Coronary artery (tissue), 2 donors: ENCODE results near the gene KIF26B.
A peak's percentile ranks its signal among the peaks of the same experiment; 100 is the strongest.

Experiments used
- DNase-seq: peaks from one replicate; pipeline ENCODE4 v3.0.0-alpha.2; 2017; ENCODE audit warnings: low spot score
- H3K27ac ChIP-seq, 2 donors: fragments of 200-600 bp; sonication (generic); one replicate each; pipeline ENCODE4 v1.5.1; 2016 to 2019
- H3K4me3 ChIP-seq: fragments of 200-600 bp; sonication (generic); 2 replicates; pipeline ENCODE4 v1.5.1; 2016; ENCODE audit warnings: mild to moderate bottlenecking, moderate library complexity
- TF ChIP-seq, protein P1 (sequence below): fragments of 200-600 bp; sonication (generic); IDR thresholded peaks from one replicate; pipeline ENCODE4 v1.5.1; 2019; ENCODE audit warnings: antibody characterized with exemption

The KIF26B gene

DNA sequence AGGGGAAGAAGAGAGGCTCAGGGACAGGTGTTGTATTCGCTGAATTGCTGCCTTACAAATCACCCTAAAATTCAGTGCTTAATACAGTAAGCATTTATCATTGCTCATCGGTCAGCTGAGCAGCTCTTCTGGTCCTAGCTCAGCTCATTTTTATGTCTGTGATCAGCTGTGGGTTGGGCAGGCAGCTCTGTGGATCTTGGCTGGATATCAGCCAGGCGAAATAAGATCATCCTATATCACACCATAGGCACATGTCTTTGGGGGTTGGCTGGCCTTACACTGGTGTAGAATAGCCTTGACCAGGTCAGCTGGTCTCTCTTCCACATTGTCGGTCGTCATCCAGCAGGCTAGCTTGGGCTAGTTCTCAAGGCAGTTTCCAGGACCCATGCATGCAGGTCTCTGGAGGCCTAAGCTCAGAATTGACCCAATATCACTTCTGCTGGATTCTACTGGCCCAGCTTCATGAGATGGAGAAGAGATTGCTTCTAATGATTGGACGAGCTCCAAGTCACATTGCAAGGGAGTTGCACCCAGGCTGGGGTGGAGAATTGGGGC lies 448.6 kb downstream of the KIF26B start:
- Histone ChIP-seq H3K4me3 (no peak overlapping the region), H3K27ac (no peak overlapping the region)
- TF ChIP-seq, protein P1, sequence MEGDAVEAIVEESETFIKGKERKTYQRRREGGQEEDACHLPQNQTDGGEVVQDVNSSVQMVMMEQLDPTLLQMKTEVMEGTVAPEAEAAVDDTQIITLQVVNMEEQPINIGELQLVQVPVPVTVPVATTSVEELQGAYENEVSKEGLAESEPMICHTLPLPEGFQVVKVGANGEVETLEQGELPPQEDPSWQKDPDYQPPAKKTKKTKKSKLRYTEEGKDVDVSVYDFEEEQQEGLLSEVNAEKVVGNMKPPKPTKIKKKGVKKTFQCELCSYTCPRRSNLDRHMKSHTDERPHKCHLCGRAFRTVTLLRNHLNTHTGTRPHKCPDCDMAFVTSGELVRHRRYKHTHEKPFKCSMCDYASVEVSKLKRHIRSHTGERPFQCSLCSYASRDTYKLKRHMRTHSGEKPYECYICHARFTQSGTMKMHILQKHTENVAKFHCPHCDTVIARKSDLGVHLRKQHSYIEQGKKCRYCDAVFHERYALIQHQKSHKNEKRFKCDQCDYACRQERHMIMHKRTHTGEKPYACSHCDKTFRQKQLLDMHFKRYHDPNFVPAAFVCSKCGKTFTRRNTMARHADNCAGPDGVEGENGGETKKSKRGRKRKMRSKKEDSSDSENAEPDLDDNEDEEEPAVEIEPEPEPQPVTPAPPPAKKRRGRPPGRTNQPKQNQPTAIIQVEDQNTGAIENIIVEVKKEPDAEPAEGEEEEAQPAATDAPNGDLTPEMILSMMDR: no peak
- peak; percentile 19 for DNase-seq

DNA sequence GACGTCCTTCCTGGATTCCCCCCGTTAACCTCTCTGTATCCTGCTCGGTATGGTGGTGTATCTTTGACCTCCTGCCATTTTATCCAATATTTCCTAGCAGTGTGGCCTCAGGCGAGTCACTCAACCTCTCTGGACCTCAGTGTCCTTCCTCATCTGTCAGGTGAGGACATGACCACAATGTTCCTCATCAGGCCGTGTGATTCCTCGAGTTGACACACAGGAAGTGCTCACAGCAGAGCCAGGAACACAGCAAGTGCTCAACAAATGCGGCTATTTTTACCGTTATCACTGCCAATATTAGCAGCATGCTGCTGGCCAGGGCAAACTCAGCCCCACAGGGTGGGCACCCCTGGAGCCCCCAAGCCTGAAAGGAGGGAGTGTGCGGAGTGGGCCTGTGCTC lies 450.2 kb downstream of the KIF26B start:
- no peak for DNase-seq
- peak overlapping the region; percentile 30 for H3K4me3 ChIP-seq
- H3K27ac ChIP-seq: no peak overlapping the region
- TF ChIP-seq, protein P1: no peak

DNA sequence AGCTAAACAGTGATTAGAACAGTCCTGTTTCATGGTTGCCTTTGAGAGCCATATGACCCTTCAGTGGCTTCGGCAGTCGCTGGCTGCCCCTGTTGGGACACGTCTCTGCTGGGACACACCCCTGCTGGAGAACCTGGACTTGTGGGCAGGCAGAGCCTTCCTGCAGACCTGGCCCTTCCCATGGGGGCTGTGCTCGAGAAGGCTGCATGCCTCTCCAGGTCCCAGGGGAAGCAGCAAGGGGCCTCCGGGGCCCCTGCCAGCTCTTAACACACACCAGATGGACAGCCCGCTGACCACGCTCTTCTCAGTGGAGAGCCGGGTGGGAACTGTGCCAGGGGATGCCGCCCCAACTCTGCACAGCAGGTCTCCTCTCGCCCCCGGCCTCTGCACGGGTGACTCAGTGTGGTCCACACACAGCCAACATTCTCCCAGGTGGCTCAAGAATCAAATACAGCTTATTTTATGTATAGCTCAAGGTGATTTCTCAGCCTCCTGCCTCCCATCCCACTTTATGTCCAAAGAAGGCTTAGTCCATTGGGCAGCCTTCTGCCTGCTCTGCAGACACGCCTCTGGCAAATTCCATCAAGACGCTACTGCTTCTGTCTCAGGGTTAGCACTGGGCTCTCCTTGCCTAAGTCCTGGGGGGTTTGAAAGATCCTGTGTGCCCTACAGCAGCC lies 450.8 kb downstream of the KIF26B start:
- DNase-seq: no peak
- TF ChIP-seq, protein P1: no peak
- H3K4me3 ChIP-seq: peak overlapping the region; percentile 30
- no peak overlapping the region for H3K27ac ChIP-seq

DNA sequence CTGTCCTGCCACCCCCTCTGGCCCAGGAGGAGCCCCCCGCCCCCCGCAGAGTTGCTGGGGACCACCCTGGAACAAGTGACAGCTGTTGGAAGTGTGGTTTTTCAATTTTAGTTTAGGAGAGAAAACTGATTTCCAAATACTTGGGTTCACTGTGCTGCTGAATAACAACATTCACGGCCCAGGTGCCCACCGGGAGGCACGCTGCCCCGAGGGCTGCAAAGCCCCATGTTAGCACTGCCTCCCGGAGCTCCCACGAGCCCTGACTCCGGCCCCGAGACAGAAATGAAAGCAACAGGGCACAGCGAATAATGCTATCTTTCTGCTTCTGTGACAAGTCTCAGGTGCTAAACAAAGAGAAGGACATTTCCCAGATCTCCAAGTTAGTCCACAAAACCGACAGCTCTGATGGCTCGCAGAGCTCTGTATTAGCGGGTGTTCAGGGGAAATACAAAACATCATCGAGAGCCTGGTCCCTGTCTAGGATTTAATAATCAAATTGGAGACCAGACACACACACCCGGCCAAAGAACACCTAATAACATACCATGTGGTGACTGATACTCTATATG lies 451.5 kb downstream of the KIF26B start:
- H3K4me3 ChIP-seq: no peak overlapping the region
- no peak overlapping the region for H3K27ac ChIP-seq
- TF ChIP-seq, protein P1: no peak
- DNase-seq: no peak

DNA sequence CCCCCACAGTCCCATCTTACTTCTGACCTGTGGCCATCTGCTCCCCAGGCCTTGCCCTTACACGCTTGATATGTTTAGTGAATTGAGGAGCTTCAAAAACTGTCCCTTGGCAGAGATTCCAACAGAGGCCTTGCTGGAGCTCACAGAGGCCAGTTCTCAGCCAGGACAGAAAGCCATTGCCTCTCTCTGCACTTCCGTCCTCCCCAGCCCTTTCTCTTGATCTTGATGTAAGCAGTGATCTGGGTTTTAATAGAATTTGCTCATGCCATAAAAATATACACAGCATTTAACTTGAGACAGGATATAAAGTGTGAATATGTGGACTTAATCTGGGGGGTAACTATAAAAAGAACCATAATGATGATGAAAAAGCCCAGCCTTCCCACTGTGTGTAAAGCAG lies 453.5 kb downstream of the KIF26B start:
- no peak for DNase-seq
- Histone ChIP-seq H3K4me3 (no peak overlapping the region), H3K27ac (no peak overlapping the region)
- TF ChIP-seq, protein P1: no peak

DNA sequence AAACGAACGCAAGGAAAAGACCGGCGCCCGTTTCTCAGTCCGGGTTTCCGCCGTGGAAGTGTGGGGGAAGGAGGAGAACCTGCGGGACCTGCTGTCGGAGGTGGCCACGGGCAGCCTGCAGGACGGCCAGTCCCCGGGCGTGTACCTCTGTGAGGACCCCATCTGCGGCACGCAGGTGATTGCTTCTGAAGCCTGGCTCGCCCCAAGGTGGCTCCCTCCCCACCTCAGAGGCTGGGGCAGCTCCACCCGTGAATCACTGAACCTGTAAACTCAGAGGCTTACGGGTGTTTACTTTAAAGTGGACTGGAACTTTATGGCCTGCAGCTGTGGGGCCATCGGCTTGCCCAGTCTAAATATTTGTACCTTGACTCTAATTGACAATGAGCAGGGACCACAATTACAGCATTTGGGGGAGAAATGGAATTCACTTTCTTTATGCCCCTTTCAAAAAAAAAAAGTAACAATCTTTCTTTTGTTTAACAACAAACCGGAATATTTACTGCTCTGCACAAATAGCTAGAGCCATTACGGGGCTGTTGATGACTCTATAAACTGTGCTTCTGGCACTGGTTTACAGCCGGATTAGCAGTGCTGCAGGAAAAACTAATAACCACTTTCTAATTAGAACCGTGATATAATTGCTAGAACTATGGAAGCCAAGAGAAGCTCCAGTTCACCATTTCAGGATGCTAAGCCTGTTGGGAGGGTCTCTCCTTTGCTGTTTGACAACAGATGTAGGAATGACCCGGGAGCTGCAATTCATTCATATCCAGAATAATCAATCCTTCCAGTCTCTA lies 454.8 kb downstream of the KIF26B start:
- TF ChIP-seq, protein P1: no peak
- Histone ChIP-seq H3K27ac (no peak overlapping the region), H3K4me3 (no peak overlapping the region)
- no peak for DNase-seq
